Activated CD8-positive, alpha-beta T cell treated with anti-CD3 and anti-CD28 coated beads, Interleukin-2, amount 10 ng/mL, durations not matched to agents 7 days and 5 days (primary cell): ENCODE data around the gene ARHGAP26. TPM values are rescaled to one million over a fixed set of nuclear protein-coding genes. Genes with fewer than 3 reads are reported as not detected.
"Not testable (repeated sequence)": the region's sequence is repeated elsewhere in the genome, so short reads cannot be mapped to it uniquely, and the experiment has no call there.

Experiments
- ATAC-seq: fragments of 150-1000 bp; cut with Tn5 transposase; one replicate; pipeline ENCODE4 v1.10.0; 2021; ENCODE audit warnings: moderate library complexity
- CTCF ChIA-PET: fragments of 350-600 bp; sonication (Branson Sonifier 250); formaldehyde crosslinking; loops from one replicate; lab custom pipeline; 2021; ENCODE audit warnings: antibody characterized with exemption; lab: Charles Lee
- POLR2A ChIA-PET: fragments of 350-600 bp; sonication (Branson Sonifier 250); formaldehyde crosslinking; loops from one replicate; lab custom pipeline; 2021; ENCODE audit warnings: antibody characterized with exemption; lab: Charles Lee
- DNase-seq: peaks from one replicate; pipeline ENCODE4 v3.0.0-alpha.2; 2020
- H3K27ac Mint-ChIP-seq: one replicate; pipeline ENCODE4 v1.8.0; 2021; ENCODE audit warnings: mild to moderate bottlenecking, mixed read lengths
- H3K27me3 Mint-ChIP-seq: one replicate; pipeline ENCODE4 v1.8.0; 2021; ENCODE audit warnings: low read depth, mixed read lengths
- H3K36me3 Mint-ChIP-seq: one replicate; pipeline ENCODE4 v1.8.0; 2021; ENCODE audit warnings: low read depth, mixed read lengths
- H3K4me1 Mint-ChIP-seq: one replicate; pipeline ENCODE4 v1.8.0; 2021; ENCODE audit warnings: low read depth, mixed read lengths
- H3K4me3 Mint-ChIP-seq: one replicate; pipeline ENCODE4 v1.8.0; 2021; ENCODE audit warnings: mild to moderate bottlenecking, mixed read lengths
- H3K9me3 Mint-ChIP-seq: one replicate; pipeline ENCODE4 v1.8.0; 2022; ENCODE audit warnings: mixed read lengths; ENCODE audit not compliant: insufficient read depth
- total RNA-seq, 2 experiments: library from RNA; stranded (reverse); gene quantifications; one replicate each; pipeline ENCODE4 v1.2.3, GENCODE V29; 2021

The ARHGAP26 gene
- total RNA-seq, 2 experiments from 2014 or later, result 25.4 to 30.3 TPM

- no peaks in the 10 kb centered on the region for H3K36me3 Mint-ChIP-seq
- no peak for ATAC-seq
- no peak for DNase-seq
- no peak overlapping the region for H3K27ac Mint-ChIP-seq
- no peaks in the 10 kb centered on the region for H3K4me1 Mint-ChIP-seq
- no peaks in the 10 kb centered on the region for H3K9me3 Mint-ChIP-seq
- no peaks in the 10 kb centered on the region for H3K27me3 Mint-ChIP-seq
- ChIA-PET POLR2A (no interaction called here), CTCF (interaction anchor here (1.0 to 3.0 kb wide), 2 partner anchors 14 to 109 kb away, joined by 4 to 8 read pairs; no protein-coding TSS in a partner anchor)
- H3K4me3 Mint-ChIP-seq, result no peak overlapping the region
Observed at GRCh38 chr5:143111799-143112198, 341.6 kb downstream of the ARHGAP26 start.

GRCh38 chr5:143113461-143113860 is 343.3 kb downstream of the ARHGAP26 start:
- Mint-ChIP-seq H3K36me3 (no peaks in the 10 kb centered on the region), H3K27me3 (no peaks in the 10 kb centered on the region), H3K4me1 (no peaks in the 10 kb centered on the region), H3K9me3 (no peaks in the 10 kb centered on the region), H3K27ac (no peak overlapping the region), H3K4me3 (no peak overlapping the region)
- ChIA-PET POLR2A (no interaction called here), CTCF (interaction anchor here (3.0 kb wide), 1 partner anchor 111 kb away, joined by 8 read pairs; no protein-coding TSS in a partner anchor)
- ATAC-seq, result no peak
- DNase-seq, result no peak

GRCh38 chr5:143114481-143114880 is 344.3 kb downstream of the ARHGAP26 start:
- Mint-ChIP-seq H3K9me3 (no peaks in the 10 kb centered on the region), H3K27ac (no peak overlapping the region), H3K4me3 (no peak overlapping the region), H3K27me3 (no peaks in the 10 kb centered on the region), H3K4me1 (peaks cover 6% of the 10 kb centered on the region), H3K36me3 (no peaks in the 10 kb centered on the region)
- ChIA-PET POLR2A (no interaction called here), CTCF (interaction anchor here (1.3 kb wide), 1 partner anchor 14 kb away, joined by 3 read pairs; no protein-coding TSS in a partner anchor)
- no peak for ATAC-seq
- no peak for DNase-seq

GRCh38 chr5:143115381-143115780 is 345.2 kb downstream of the ARHGAP26 start:
- no peaks in the 10 kb centered on the region for H3K36me3 Mint-ChIP-seq
- DNase-seq (no peak), ATAC-seq (no peak)
- POLR2A ChIA-PET, result no interaction called here
- H3K27ac Mint-ChIP-seq, result no peak overlapping the region
- H3K27me3 Mint-ChIP-seq, result no peaks in the 10 kb centered on the region
- no peak overlapping the region for H3K4me3 Mint-ChIP-seq
- CTCF ChIA-PET, result interaction anchor here (1.3 kb wide), 1 partner anchor 13 kb away, joined by 3 read pairs; no protein-coding TSS in a partner anchor
- H3K9me3 Mint-ChIP-seq, result no peaks in the 10 kb centered on the region
- H3K4me1 Mint-ChIP-seq, result peaks cover 11% of the 10 kb centered on the region

- ATAC-seq (no peak), DNase-seq (no peak)
- no peak overlapping the region for H3K4me3 Mint-ChIP-seq
- ChIA-PET POLR2A (no interaction called here), CTCF (interaction anchor here (1.2 kb wide), 1 partner anchor 9 kb away, joined by 4 read pairs; no protein-coding TSS in a partner anchor)
- H3K27me3 Mint-ChIP-seq, result no peaks in the 10 kb centered on the region
- H3K27ac Mint-ChIP-seq, result no peak overlapping the region
- H3K4me1 Mint-ChIP-seq, result peaks cover 21% of the 10 kb centered on the region
- H3K36me3 Mint-ChIP-seq, result peaks cover 11% of the 10 kb centered on the region
- no peaks in the 10 kb centered on the region for H3K9me3 Mint-ChIP-seq
Observed at GRCh38 chr5:143116814-143117213, 346.6 kb downstream of the ARHGAP26 start.

GRCh38 chr5:143117821-143118220 is 347.6 kb downstream of the ARHGAP26 start:
- H3K36me3 Mint-ChIP-seq, result peaks cover 17% of the 10 kb centered on the region
- no peaks in the 10 kb centered on the region for H3K9me3 Mint-ChIP-seq
- peaks cover 21% of the 10 kb centered on the region for H3K4me1 Mint-ChIP-seq
- ATAC-seq (no peak), DNase-seq (no peak)
- no peak overlapping the region for H3K27ac Mint-ChIP-seq
- POLR2A ChIA-PET, result no interaction called here
- H3K4me3 Mint-ChIP-seq, result no peak overlapping the region
- CTCF ChIA-PET, result interaction anchor here (1.2 kb wide), 1 partner anchor 10 kb away, joined by 4 read pairs; no protein-coding TSS in a partner anchor
- no peaks in the 10 kb centered on the region for H3K27me3 Mint-ChIP-seq

GRCh38 chr5:143118222-143118621 is 348.0 kb downstream of the ARHGAP26 start:
- H3K27me3 Mint-ChIP-seq, result no peaks in the 10 kb centered on the region
- H3K36me3 Mint-ChIP-seq, result peaks cover 17% of the 10 kb centered on the region
- H3K27ac Mint-ChIP-seq, result no peak overlapping the region
- H3K9me3 Mint-ChIP-seq, result no peaks in the 10 kb centered on the region
- CTCF ChIA-PET, result interaction anchor here (1.2 kb wide), 2 partner anchors 11 to 74 kb away, joined by 3 to 4 read pairs; no protein-coding TSS in a partner anchor
- ATAC-seq, result no peak
- no peak for DNase-seq
- peaks cover 21% of the 10 kb centered on the region for H3K4me1 Mint-ChIP-seq
- POLR2A ChIA-PET, result no interaction called here
- no peak overlapping the region for H3K4me3 Mint-ChIP-seq

GRCh38 chr5:143118818-143119217 is 348.6 kb downstream of the ARHGAP26 start:
- CTCF ChIA-PET, result interaction anchor here (1.1 to 1.2 kb wide), 2 partner anchors 13 to 75 kb away, joined by 3 to 4 read pairs; no protein-coding TSS in a partner anchor
- not testable (repeated sequence) for H3K27me3 Mint-ChIP-seq, H3K9me3 Mint-ChIP-seq, ATAC-seq, H3K27ac Mint-ChIP-seq, H3K4me3 Mint-ChIP-seq, DNase-seq
- POLR2A ChIA-PET, result interaction anchor here (0.5 kb wide), 1 partner anchor 99 kb away, joined by 3 read pairs; no protein-coding TSS in a partner anchor
- peaks cover 21% of the 10 kb centered on the region for H3K4me1 Mint-ChIP-seq
- H3K36me3 Mint-ChIP-seq, result peaks cover 17% of the 10 kb centered on the region

GRCh38 chr5:143119291-143119769 is 349.2 kb downstream of the ARHGAP26 start:
- H3K4me3 Mint-ChIP-seq, result no peak overlapping the region
- no peak overlapping the region for H3K27ac Mint-ChIP-seq
- H3K27me3 Mint-ChIP-seq, result no peaks in the 10 kb centered on the region
- ChIA-PET POLR2A (interaction anchor here (0.5 kb wide), 1 partner anchor 99 kb away, joined by 3 read pairs; no protein-coding TSS in a partner anchor), CTCF (interaction anchor here (0.7 to 1.2 kb wide), 3 partner anchors 12 to 76 kb away, joined by 3 to 4 read pairs (median 3); no protein-coding TSS in a partner anchor)
- H3K4me1 Mint-ChIP-seq, result peaks cover 21% of the 10 kb centered on the region
- DNase-seq, result no peak
- ATAC-seq, result no peak
- H3K9me3 Mint-ChIP-seq, result no peaks in the 10 kb centered on the region
- H3K36me3 Mint-ChIP-seq, result peaks cover 17% of the 10 kb centered on the region

- Mint-ChIP-seq H3K4me1 (peaks cover 21% of the 10 kb centered on the region), H3K4me3 (no peak overlapping the region), H3K27me3 (no peaks in the 10 kb centered on the region), H3K9me3 (no peaks in the 10 kb centered on the region), H3K36me3 (peaks cover 17% of the 10 kb centered on the region), H3K27ac (no peak overlapping the region)
- ChIA-PET POLR2A (no interaction called here), CTCF (interaction anchor here (0.7 to 1.1 kb wide), 3 partner anchors 12 to 705 kb away, joined by 3 to 4 read pairs (median 3); no protein-coding TSS in a partner anchor)
- no peak for DNase-seq
- no peak for ATAC-seq
Observed at GRCh38 chr5:143119881-143120341, 349.7 kb downstream of the ARHGAP26 start.

GRCh38 chr5:143120460-143121134 is 350.4 kb downstream of the ARHGAP26 start:
- ChIA-PET POLR2A (no interaction called here), CTCF (interaction anchor here (0.7 kb wide), 1 partner anchor 704 kb away, joined by 3 read pairs; no protein-coding TSS in a partner anchor)
- Mint-ChIP-seq H3K9me3 (no peaks in the 10 kb centered on the region), H3K27ac (no peak overlapping the region), H3K4me3 (no peak overlapping the region), H3K4me1 (peaks cover 21% of the 10 kb centered on the region), H3K36me3 (peaks cover 17% of the 10 kb centered on the region), H3K27me3 (no peaks in the 10 kb centered on the region)
- no peak for DNase-seq
- no peak for ATAC-seq

- Mint-ChIP-seq H3K4me1 (peaks cover 21% of the 10 kb centered on the region), H3K27ac (no peak overlapping the region), H3K36me3 (peaks cover 20% of the 10 kb centered on the region), H3K9me3 (no peaks in the 10 kb centered on the region), H3K27me3 (no peaks in the 10 kb centered on the region), H3K4me3 (no peak overlapping the region)
- ATAC-seq (peak; percentile 23), DNase-seq (no peak)
- ChIA-PET POLR2A (no interaction called here), CTCF (no interaction called here)
Observed at GRCh38 chr5:143121135-143121475, 350.9 kb downstream of the ARHGAP26 start.
